Mucosa of rectum (tissue), 2 donors: Measurements from ENCODE around the gene SUGP2.

Experiments used
- H3K27ac ChIP-seq, 2 donors: one replicate each; pipeline ENCODE4 v1.7.0; 2013; ENCODE audit warnings: inconsistent platforms in 2 of 2, low read depth in 2 of 2, low read length in 2 of 2
- H3K27me3 ChIP-seq, 2 donors: one replicate each; pipeline ENCODE4 v1.7.0; 2013; ENCODE audit warnings: low read length in 2 of 2; ENCODE audit not compliant: control insufficient read depth in 2 of 2, insufficient read depth in 2 of 2
- H3K36me3 ChIP-seq, 2 donors: one replicate each; pipeline ENCODE4 v1.7.0; 2013; ENCODE audit warnings: low read length in 2 of 2; ENCODE audit not compliant: control insufficient read depth in 2 of 2, insufficient read depth in 2 of 2
- H3K4me1 ChIP-seq, 2 donors: one replicate each; pipeline ENCODE4 v1.7.0; 2013; ENCODE audit warnings: low read length in 2 of 2, mild to moderate bottlenecking in 1 of 2; ENCODE audit not compliant: control insufficient read depth in 2 of 2, insufficient read depth in 2 of 2
- H3K4me3 ChIP-seq, 2 donors: one replicate each; pipeline ENCODE4 v1.7.0; 2013; ENCODE audit warnings: low read length in 2 of 2
- H3K9ac ChIP-seq, 2 donors: one replicate each; pipeline ENCODE4 v1.7.0; 2013; ENCODE audit warnings: low read length in 2 of 2, low read depth in 1 of 2, mild to moderate bottlenecking in 1 of 2
- H3K9me3 ChIP-seq, 2 donors: one replicate each; pipeline ENCODE4 v1.7.0; 2013; ENCODE audit warnings: low read length in 2 of 2; ENCODE audit not compliant: control insufficient read depth in 2 of 2
- donor health status: healthy.
- donor health status: Normal muscosa, but diverticular disease.

Gene SUGP2

GRCh38 chr19:18995804-18996241 lies 37.5 kb downstream of the SUGP2 start:
- Histone ChIP-seq H3K9me3 (no peaks in the 10 kb centered on the region), H3K4me1 (no peaks in the 10 kb centered on the region), H3K9ac (no peak overlapping the region), H3K4me3 (no peak overlapping the region), H3K36me3 (peaks cover 44 to 46% of the 10 kb centered on the region in 2 donors), H3K27ac (no peak overlapping the region), H3K27me3 (no peaks in the 10 kb centered on the region)

- Histone ChIP-seq H3K27me3 (no peaks in the 10 kb centered on the region), H3K4me3 (no peak overlapping the region), H3K9ac (no peak overlapping the region), H3K27ac (no peak overlapping the region), H3K9me3 (no peaks in the 10 kb centered on the region), H3K4me1 (no peaks in the 10 kb centered on the region), H3K36me3 (peaks cover 25 to 37% of the 10 kb centered on the region in 2 donors)
Observed at GRCh38 chr19:18993115-18993514, 40.2 kb downstream of the SUGP2 start.

GRCh38 chr19:18992696-18993095 lies 40.6 kb downstream of the SUGP2 start:
- H3K9me3 ChIP-seq = no peaks in the 10 kb centered on the region
- no peak overlapping the region for H3K9ac ChIP-seq
- peaks cover 25 to 37% of the 10 kb centered on the region in 2 donors for H3K36me3 ChIP-seq
- no peak overlapping the region for H3K27ac ChIP-seq
- H3K4me3 ChIP-seq = no peak overlapping the region
- no peaks in the 10 kb centered on the region for H3K4me1 ChIP-seq
- no peaks in the 10 kb centered on the region for H3K27me3 ChIP-seq

- Histone ChIP-seq H3K4me1 (peaks cover 2% of the 10 kb centered on the region in 2 donors), H3K9me3 (no peaks in the 10 kb centered on the region), H3K9ac (no peak overlapping the region), H3K27me3 (no peaks in the 10 kb centered on the region), H3K36me3 (peaks cover 25 to 32% of the 10 kb centered on the region in 2 donors), H3K27ac (no peak overlapping the region), H3K4me3 (no peak overlapping the region)
Observed at GRCh38 chr19:18991468-18991867, 41.8 kb downstream of the SUGP2 start.

- no peak overlapping the region for H3K27ac ChIP-seq
- H3K27me3 ChIP-seq = no peaks in the 10 kb centered on the region
- no peak overlapping the region for H3K9ac ChIP-seq
- H3K4me1 ChIP-seq = peaks cover 2 to 3% of the 10 kb centered on the region in 2 donors
- H3K9me3 ChIP-seq = no peaks in the 10 kb centered on the region
- H3K36me3 ChIP-seq = peaks cover 25 to 32% of the 10 kb centered on the region in 2 donors
- H3K4me3 ChIP-seq = no peak overlapping the region
Observed at GRCh38 chr19:18991006-18991405, 42.3 kb downstream of the SUGP2 start.

- peaks cover 25 to 28% of the 10 kb centered on the region in 2 donors for H3K36me3 ChIP-seq
- no peaks in the 10 kb centered on the region for H3K9me3 ChIP-seq
Observed at GRCh38 chr19:18990128-18990708, 43.1 kb downstream of the SUGP2 start.

DNA sequence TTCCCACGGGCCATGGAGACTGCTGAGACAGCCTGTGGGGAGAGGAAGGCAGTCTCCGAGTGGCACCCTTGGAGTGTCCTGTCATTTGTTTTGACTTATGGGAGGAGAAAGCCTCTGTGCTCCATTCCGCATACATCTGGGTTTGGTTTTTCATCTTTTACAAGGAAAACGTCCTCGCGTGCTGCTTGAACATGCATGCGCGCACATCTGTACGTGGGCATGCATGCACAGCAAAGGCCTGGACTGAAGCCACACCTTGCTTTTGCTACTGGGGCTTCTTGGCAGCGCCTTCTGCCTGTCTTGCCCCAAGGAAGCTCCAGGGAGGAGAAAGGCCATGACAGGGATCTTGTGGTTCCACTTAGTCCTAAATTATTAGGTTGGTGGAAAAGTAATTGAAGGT lies 44.0 kb downstream of the SUGP2 start:
- no peaks in the 10 kb centered on the region for H3K9me3 ChIP-seq
- H3K4me3 ChIP-seq = no peak overlapping the region
- H3K27me3 ChIP-seq = peaks cover 0 to under 1% of the 10 kb centered on the region in 2 donors
- peaks cover 2 to 3% of the 10 kb centered on the region in 2 donors for H3K4me1 ChIP-seq
- H3K36me3 ChIP-seq = peaks cover 21 to 24% of the 10 kb centered on the region in 2 donors
- H3K27ac ChIP-seq = no peak overlapping the region
- H3K9ac ChIP-seq = no peak overlapping the region

More at GRCh38 chr19:18990128-18990708, 43.1 kb downstream of the SUGP2 start:
- H3K27me3 ChIP-seq = no peaks in the 10 kb centered on the region
- H3K4me3 ChIP-seq = no peak overlapping the region
- H3K27ac ChIP-seq = no peak overlapping the region
- H3K4me1 ChIP-seq = peaks cover 2 to 3% of the 10 kb centered on the region in 2 donors
- H3K9ac ChIP-seq = no peak overlapping the region

- H3K27me3 ChIP-seq = peaks cover 2 to 4% of the 10 kb centered on the region in 2 donors
- H3K4me3 ChIP-seq = no peak overlapping the region
- no peak overlapping the region for H3K9ac ChIP-seq
- H3K9me3 ChIP-seq = no peaks in the 10 kb centered on the region
- peaks cover 4 to 6% of the 10 kb centered on the region in 2 donors for H3K36me3 ChIP-seq
- H3K27ac ChIP-seq = no peak overlapping the region
- peaks cover 2 to 3% of the 10 kb centered on the region in 2 donors for H3K4me1 ChIP-seq
Observed at GRCh38 chr19:18987456-18987855, 45.9 kb downstream of the SUGP2 start.

DNA sequence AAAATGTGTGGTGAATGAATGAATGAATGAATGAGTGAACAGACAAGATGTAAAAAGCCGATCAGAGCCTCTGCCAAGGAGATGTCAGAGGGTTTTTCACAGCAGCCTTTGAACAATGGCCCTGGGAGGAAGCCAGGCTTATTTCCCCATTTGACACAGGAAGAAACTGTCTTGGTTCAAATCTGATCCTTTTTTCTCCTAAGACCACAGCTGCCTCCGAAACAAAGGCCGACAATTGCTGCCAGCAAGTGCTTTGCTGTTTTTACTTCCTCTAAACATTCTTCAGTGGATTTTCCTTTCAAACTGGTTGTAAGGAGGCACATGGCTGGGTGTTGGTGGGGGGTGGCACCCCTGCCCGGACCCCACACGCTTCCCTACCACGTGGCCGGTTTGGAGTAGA lies 48.1 kb downstream of the SUGP2 start:
- Histone ChIP-seq H3K9ac (no peak overlapping the region), H3K9me3 (no peaks in the 10 kb centered on the region), H3K36me3 (no peaks in the 10 kb centered on the region), H3K4me3 (no peak overlapping the region), H3K27ac (no peak overlapping the region), H3K4me1 (peaks cover 2 to 3% of the 10 kb centered on the region in 2 donors), H3K27me3 (peaks cover 2 to 4% of the 10 kb centered on the region in 2 donors)

- Histone ChIP-seq H3K4me1 (peaks cover 2 to 3% of the 10 kb centered on the region in 2 donors), H3K4me3 (no peak overlapping the region), H3K27ac (no peak overlapping the region), H3K27me3 (peaks cover 2 to 4% of the 10 kb centered on the region in 2 donors), H3K36me3 (no peaks in the 10 kb centered on the region), H3K9ac (no peak overlapping the region), H3K9me3 (no peaks in the 10 kb centered on the region)
Observed at GRCh38 chr19:18984251-18984650, 49.1 kb downstream of the SUGP2 start.
